Breast epithelium (tissue), 4 donors: Measurements from ENCODE around the gene FAM110C. TPM values are rescaled to one million over a fixed set of nuclear protein-coding genes. Genes with fewer than 3 reads are reported as not detected.
"Not testable (repeated sequence)": the region's sequence is repeated elsewhere in the genome, so short reads cannot be mapped to it uniquely, and the experiment has no call there.

Experiments used
- DNase-seq, 2 donors: peaks; one replicate each; pipeline ENCODE4 v3.0.0-alpha.2; 2019; ENCODE audit warnings: low spot score in 2 of 2
- H3K27ac ChIP-seq, 2 donors: fragments of 200-600 bp; sonication (generic) in 1 of 2; one replicate each; pipeline ENCODE4 v1.5.1; 2016 to 2019; ENCODE audit warnings: mild to moderate bottlenecking in 1 of 2
- H3K27me3 ChIP-seq, 2 donors: fragments of 200-600 bp; sonication (generic) in 1 of 2; one replicate each; pipeline versions ENCODE4 v1.5.1 to v1.6.0; 2017 to 2019; ENCODE audit warnings: control low read depth in 1 of 2, mild to moderate bottlenecking in 1 of 2
- H3K36me3 ChIP-seq: fragments of 200-600 bp; one replicate; pipeline ENCODE4 v1.5.1; 2019
- H3K4me1 ChIP-seq, 2 donors: fragments of 200-600 bp; sonication (generic); one replicate each; pipeline ENCODE4 v1.5.1; 2016 to 2019; ENCODE audit warnings: control low read depth in 1 of 2
- H3K4me3 ChIP-seq, 3 donors: fragments of 200-600 bp; sonication (generic); 1 replicate in 2 of 3; 2 replicates in 1 of 3; pipeline ENCODE4 v1.5.1; 2016 to 2019; ENCODE audit warnings: mild to moderate bottlenecking in 3 of 3, moderate library complexity in 2 of 3
- H3K9me3 ChIP-seq, 2 donors: fragments of 200-600 bp; sonication (generic) in 1 of 2; one replicate each; pipeline ENCODE4 v1.5.1; 2016 to 2019; ENCODE audit warnings: control low read depth in 1 of 2
- POLR2A ChIP-seq: fragments of 450-650 bp; IDR thresholded peaks from one replicate; pipeline ENCODE4 v1.6.1; 2016; ENCODE audit warnings: antibody characterized with exemption, mild to moderate bottlenecking, moderate library complexity
- POLR2AphosphoS5 ChIP-seq, 3 donors: sonication (generic); formaldehyde crosslinking; IDR thresholded peaks; one replicate each; pipeline ENCODE4 v1.6.1; 2017; ENCODE audit warnings: antibody characterized with exemption in 3 of 3
- intact Hi-C: fragments of 100-400 bp; cut with DNase I; formaldehyde crosslinking; loops from one replicate; pipeline ENCODE4 v1.15.1; 2023; ENCODE audit warnings: low total_unique reads
- total RNA-seq, 3 donors: library from RNA; depleted of rRNA; stranded (reverse); fragments of >200 nt; gene quantifications; one replicate each; pipeline ENCODE4 v1.1.0, GENCODE V29; 2016
- TF ChIP-seq, protein P1 (sequence below), 3 donors: fragments of 450-650 bp; IDR thresholded peaks; one replicate each; pipeline ENCODE4 v1.5.1; 2016 to 2017; ENCODE audit warnings: antibody characterized with exemption in 3 of 3, mild to moderate bottlenecking in 3 of 3, moderate library complexity in 3 of 3

The FAM110C gene
- total RNA-seq, 3 donors from 2014 or later = 1.6 to 30.7 (median 7.2) TPM

DNA sequence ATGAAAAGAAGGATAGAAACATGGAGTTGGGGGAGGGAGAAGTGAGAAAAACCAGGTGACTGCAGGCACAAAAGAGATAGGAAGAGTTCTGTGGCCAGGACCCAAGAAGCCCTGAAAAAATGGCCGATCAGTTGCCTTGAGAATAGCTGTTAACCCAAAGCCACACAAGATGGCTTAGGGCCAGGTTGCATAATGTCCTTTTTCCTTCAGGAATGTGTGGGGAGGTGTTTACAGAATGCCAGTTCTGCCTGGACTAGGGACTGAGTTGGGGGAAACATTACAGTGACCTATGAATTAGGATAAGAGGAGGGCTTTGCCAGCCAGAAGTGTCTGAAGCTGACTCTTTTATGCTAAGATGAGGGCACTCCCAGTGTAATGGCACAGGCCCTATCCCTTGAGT lies 17.1 kb downstream of the FAM110C start:
- Histone ChIP-seq H3K36me3 (no peaks in the 10 kb centered on the region), H3K9me3 (no peaks in the 10 kb centered on the region), H3K4me1 (peaks cover 0 to 2% of the 10 kb centered on the region in 2 donors), H3K4me3 (no peak overlapping the region), H3K27ac (no peak overlapping the region), H3K27me3 (no peaks in the 10 kb centered on the region)
- no peak for DNase-seq
- intact Hi-C loops = no loop called here
- TF ChIP-seq POLR2A = no peak
- TF ChIP-seq, protein P1, sequence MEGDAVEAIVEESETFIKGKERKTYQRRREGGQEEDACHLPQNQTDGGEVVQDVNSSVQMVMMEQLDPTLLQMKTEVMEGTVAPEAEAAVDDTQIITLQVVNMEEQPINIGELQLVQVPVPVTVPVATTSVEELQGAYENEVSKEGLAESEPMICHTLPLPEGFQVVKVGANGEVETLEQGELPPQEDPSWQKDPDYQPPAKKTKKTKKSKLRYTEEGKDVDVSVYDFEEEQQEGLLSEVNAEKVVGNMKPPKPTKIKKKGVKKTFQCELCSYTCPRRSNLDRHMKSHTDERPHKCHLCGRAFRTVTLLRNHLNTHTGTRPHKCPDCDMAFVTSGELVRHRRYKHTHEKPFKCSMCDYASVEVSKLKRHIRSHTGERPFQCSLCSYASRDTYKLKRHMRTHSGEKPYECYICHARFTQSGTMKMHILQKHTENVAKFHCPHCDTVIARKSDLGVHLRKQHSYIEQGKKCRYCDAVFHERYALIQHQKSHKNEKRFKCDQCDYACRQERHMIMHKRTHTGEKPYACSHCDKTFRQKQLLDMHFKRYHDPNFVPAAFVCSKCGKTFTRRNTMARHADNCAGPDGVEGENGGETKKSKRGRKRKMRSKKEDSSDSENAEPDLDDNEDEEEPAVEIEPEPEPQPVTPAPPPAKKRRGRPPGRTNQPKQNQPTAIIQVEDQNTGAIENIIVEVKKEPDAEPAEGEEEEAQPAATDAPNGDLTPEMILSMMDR (IDR thresholded peaks at IDR 0.05) = no peak
- no peak for TF ChIP-seq POLR2AphosphoS5 (IDR thresholded peaks at IDR 0.05)

DNA sequence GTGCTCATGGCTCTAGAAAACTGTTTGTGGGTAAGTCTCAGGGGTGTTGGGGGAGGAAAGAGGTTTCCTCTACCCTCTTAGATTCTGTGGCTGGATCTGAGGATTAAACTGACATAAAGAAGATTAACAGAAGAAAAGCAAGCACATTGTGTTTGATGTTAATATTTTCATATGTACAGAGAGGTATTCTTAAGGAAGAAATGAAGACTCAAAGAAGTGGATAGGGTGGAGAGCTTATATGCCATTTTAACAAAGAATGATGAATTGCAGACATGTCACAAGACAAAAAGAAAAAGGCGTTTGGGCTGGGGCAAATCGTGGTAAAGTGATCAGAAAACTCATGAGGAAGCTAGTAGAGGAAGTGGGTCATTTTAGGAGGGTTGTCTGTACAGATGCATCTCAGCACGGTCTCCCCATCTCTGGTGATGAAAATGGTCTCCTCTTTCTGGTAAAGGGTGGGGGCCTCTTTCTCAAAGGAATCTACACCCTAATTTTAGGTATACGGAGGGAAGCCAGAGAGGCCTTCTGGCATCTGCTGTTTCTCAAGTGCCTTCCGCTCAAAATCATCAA lies 17.8 kb downstream of the FAM110C start:
- Histone ChIP-seq H3K27ac (no peak overlapping the region), H3K9me3 (no peaks in the 10 kb centered on the region), H3K27me3 (no peaks in the 10 kb centered on the region), H3K4me3 (no peak overlapping the region), H3K36me3 (no peaks in the 10 kb centered on the region), H3K4me1 (no peaks in the 10 kb centered on the region)
- no peak for DNase-seq
- TF ChIP-seq, protein P1 (IDR thresholded peaks at IDR 0.05) = no peak
- TF ChIP-seq POLR2AphosphoS5 (IDR thresholded peaks at IDR 0.05) = no peak
- no peak for TF ChIP-seq POLR2A
- intact Hi-C loops = no loop called here

DNA sequence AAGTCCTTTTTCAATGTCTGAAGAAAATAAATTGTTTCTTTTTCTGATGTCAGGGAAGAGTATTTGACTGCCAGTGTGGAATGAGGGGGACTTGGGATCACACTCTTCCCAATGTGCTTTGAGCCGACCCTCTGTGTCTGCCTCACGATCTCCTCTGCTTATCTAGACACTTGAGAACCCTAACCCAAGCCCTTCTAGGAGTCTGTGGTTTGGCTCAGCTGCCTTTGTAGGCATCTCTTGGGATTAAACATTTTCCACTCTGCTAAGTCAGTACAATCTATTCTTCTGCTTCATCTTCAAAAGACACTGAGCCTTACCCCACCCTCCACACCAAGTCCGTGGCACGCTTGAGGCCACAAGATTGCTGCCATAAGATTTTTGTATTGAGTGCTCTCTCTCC lies 19.4 kb downstream of the FAM110C start:
- Histone ChIP-seq H3K4me3 (no peak overlapping the region), H3K36me3 (no peaks in the 10 kb centered on the region), H3K27me3 (no peaks in the 10 kb centered on the region), H3K4me1 (no peaks in the 10 kb centered on the region), H3K27ac (no peak overlapping the region), H3K9me3 (no peaks in the 10 kb centered on the region)
- intact Hi-C loops = no loop called here
- TF ChIP-seq POLR2AphosphoS5 (IDR thresholded peaks at IDR 0.05) (no peak), POLR2A (no peak)
- TF ChIP-seq, protein P1 (IDR thresholded peaks at IDR 0.05) = no peak
- no peak for DNase-seq

DNA sequence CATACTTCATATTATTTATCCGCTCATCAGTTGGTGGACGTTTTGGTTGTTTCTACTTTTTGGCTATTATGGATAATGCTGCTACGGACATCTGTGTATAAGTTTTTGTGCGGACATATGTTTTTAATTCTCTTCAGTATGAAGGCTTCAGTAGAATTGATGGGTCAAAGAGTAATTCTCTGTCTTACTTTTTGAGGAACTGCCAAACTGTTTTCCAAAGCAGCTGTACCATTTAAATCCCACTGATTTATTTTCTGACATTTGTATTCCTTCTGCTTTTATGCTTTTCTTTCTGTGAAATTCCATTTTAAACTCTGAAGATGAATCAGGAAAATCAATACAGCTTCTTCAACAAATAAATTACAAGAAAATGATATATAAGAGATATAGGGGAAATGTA lies 20.8 kb downstream of the FAM110C start:
- H3K36me3 ChIP-seq = no peaks in the 10 kb centered on the region
- no peak for DNase-seq
- no peaks in the 10 kb centered on the region for H3K27me3 ChIP-seq
- no peaks in the 10 kb centered on the region for H3K4me1 ChIP-seq
- no peak overlapping the region for H3K4me3 ChIP-seq
- intact Hi-C loops = no loop called here
- TF ChIP-seq POLR2A (no peak), POLR2AphosphoS5 (IDR thresholded peaks at IDR 0.05) (no peak)
- TF ChIP-seq, protein P1 (IDR thresholded peaks at IDR 0.05) = no peak
- H3K27ac ChIP-seq = no peak overlapping the region
- H3K9me3 ChIP-seq = no peaks in the 10 kb centered on the region

DNA sequence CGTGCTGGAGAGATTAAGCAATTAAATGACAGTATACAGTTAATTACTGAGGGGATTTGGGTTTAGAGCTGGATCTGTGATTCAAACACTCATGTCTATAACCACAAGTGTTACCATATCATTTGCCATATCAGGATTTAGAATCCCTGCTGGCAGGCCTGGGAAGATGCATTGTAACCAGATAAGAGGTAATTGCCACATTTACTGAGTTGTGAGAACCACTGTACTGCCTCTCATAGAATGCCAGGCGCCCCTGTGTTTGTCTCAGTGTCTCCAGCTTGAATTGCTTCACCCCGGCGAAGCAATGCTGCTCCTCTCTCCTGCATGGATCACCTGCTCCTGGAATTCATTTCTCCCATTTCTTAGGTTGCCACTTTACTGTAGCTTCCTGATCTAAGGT lies 21.7 kb downstream of the FAM110C start:
- DNase-seq, H3K4me3 ChIP-seq, H3K27ac ChIP-seq, H3K27me3 ChIP-seq, intact Hi-C loops, H3K36me3 ChIP-seq, H3K9me3 ChIP-seq, H3K4me1 ChIP-seq: not testable (repeated sequence)

DNA sequence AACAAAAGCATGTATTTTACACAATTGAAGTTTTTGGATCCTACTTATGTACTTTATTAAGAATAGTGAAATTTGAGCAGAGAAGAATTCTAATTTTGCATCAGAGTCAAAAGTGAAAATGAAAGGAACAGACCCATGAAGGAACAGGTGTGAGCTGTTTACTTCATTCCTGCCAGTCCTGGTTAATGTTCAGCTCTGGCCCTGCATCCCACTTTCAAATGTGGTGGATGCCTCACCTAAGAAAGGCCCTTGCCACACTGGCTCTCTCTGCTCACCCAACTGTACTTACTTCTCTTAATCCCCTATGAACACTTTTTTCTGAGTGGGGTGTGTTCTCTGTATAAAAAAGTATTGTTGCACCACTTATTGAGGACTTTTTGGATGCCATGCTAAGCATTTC lies 22.2 kb downstream of the FAM110C start:
- Histone ChIP-seq H3K9me3 (no peaks in the 10 kb centered on the region), H3K4me1 (no peaks in the 10 kb centered on the region), H3K36me3 (no peaks in the 10 kb centered on the region), H3K27me3 (no peaks in the 10 kb centered on the region), H3K27ac (no peak overlapping the region), H3K4me3 (no peak overlapping the region)
- intact Hi-C loops = no loop called here
- no peak for DNase-seq
- no peak for TF ChIP-seq POLR2AphosphoS5 (IDR thresholded peaks at IDR 0.05)
- no peak for TF ChIP-seq POLR2A
- TF ChIP-seq, protein P1 (IDR thresholded peaks at IDR 0.05) = no peak
